IPS DF 6.9 (cell line): ENCODE measurements around the gene GPT2.
A peak's percentile ranks its signal among the peaks of the same experiment; 100 is the strongest.

Experiments
- DNase-seq: peaks from one replicate; pipeline ENCODE4 v3.0.0-alpha.2; 2013; ENCODE audit warnings: low read depth, low spot score
- H3K27ac ChIP-seq: one replicate; pipeline ENCODE4 v1.5.1; 2013; ENCODE audit warnings: low read length, control low read depth
- H3K27me3 ChIP-seq: 2 replicates; pipeline ENCODE4 v1.6.1; 2013; ENCODE audit warnings: mild to moderate bottlenecking, low read length; ENCODE audit not compliant: control insufficient read depth, insufficient read depth
- H3K36me3 ChIP-seq: 2 replicates; pipeline ENCODE4 v1.6.1; 2013; ENCODE audit warnings: low read length; ENCODE audit not compliant: control insufficient read depth, insufficient read depth
- H3K4me1 ChIP-seq: 2 replicates; pipeline ENCODE4 v1.6.1; 2013; ENCODE audit warnings: low read length; ENCODE audit not compliant: control insufficient read depth, insufficient read depth
- H3K4me3 ChIP-seq: 2 replicates; pipeline ENCODE4 v1.5.1; 2013; ENCODE audit warnings: mild to moderate bottlenecking, low read length
- H3K9me3 ChIP-seq: 2 replicates; pipeline ENCODE4 v1.6.1; 2013; ENCODE audit warnings: low read length, inconsistent platforms; ENCODE audit not compliant: control insufficient read depth, insufficient read depth
- WGBS: extraction: QIAGEN DNeasy Blood & Tissue Kit; methylation state at CpG from one replicate; pipeline ENCODE4 v1.1.7; 2013; ENCODE audit warnings: mixed read lengths, missing lambda C conversion rate; ENCODE audit not compliant: insufficient read length, insufficient coverage; 5-methylcytosine and 5-hydroxymethylcytosine counted together

The GPT2 gene

DNA sequence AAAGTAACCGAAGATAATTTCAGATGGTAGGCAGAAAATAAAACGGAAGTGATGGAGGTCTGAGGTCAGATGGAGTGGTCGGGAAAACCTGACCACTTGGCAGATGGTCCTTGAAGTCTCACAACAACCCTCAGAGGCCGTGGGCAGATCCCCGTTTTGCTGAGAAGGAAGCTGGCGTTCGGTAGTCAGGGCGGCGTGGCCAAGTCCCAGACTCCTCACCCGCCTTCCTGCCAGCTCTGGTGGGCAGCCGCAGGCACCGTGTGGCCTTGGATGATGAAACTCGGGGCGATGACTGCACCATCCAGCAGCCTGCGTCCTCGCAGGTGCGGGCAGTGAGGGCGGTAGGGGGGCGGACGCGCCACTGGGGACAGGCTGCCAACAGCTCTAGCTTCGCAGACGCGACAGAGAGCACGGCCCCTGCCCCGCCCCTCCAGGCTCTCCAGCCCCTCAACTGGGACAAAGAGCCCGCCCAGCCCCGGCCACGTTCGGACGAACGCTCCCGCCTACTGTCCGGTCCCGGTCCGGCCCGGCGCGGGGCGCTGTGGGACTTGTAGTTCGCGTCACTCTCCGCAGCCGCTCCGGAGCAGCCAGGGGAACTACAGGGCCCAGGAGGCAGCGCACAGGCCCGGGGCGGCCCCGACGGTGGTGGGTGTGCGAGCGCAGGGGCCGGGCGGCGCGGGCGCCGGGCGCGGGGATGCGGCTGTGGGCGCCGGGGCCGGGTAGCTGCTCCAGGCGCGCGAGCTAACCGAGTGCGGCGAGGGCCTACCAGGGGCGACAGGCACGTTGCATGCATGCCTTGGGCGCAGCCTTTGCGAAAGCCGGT lies at the start of gene GPT2:
TSS of gene GPT2 (plus strand) at position 673 of the 823 bp plus-strand sequence. CDS start 354 bp downstream, outside the sequence.
- WGBS, result no CpG with 5 or more reads among the region's 75 CpGs
- no peaks in the 10 kb centered on the region for H3K27me3 ChIP-seq
- H3K9me3 ChIP-seq, result no peaks in the 10 kb centered on the region
- H3K4me1 ChIP-seq, result peaks cover 9% of the 10 kb centered on the region
- no peaks in the 10 kb centered on the region for H3K36me3 ChIP-seq
- no peak within 1 kb of the TSS for H3K27ac ChIP-seq
- peak within 1 kb of the TSS; percentile 63 for H3K4me3 ChIP-seq
- DNase-seq, result peak; percentile 91

GRCh38 chr16:46836534-46837530 lies 47.3 kb upstream of the GPT2 start:
- Histone ChIP-seq H3K27me3 (no peaks in the 10 kb centered on the region), H3K9me3 (no peaks in the 10 kb centered on the region), H3K4me1 (no peaks in the 10 kb centered on the region), H3K4me3 (no peak overlapping the region), H3K36me3 (no peaks in the 10 kb centered on the region), H3K27ac (no peak overlapping the region)
- WGBS, result no CpG with 5 or more reads among the region's 6 CpGs
- DNase-seq, result no peak

DNA sequence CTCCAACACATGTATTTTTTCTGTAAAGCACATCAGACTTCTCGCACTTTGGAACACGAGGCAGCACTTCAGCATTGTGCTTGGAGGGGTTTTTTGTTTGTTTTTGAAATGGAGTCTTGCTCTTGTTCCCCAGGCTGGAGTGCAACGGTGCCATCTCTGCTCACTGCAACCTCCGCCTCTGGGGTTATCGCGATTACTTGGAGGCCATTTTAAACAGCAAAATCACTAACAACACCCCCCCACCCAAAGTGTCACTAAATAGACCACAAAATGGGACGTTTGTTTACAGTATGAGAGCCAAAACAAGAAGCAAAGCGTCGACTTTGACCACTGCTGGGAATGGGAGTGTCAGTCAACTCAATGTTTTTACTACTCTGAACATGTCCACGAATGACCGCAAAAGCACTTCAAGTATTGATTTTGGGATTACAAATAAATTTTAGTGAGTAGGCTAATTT lies 44.1 kb upstream of the GPT2 start:
- DNase-seq, result no peak
- Histone ChIP-seq H3K27ac (no peak overlapping the region), H3K9me3 (no peaks in the 10 kb centered on the region), H3K4me1 (no peaks in the 10 kb centered on the region), H3K4me3 (no peak overlapping the region), H3K27me3 (no peaks in the 10 kb centered on the region), H3K36me3 (peaks cover 2% of the 10 kb centered on the region; the same call in 1 of the 2 replicates)
- no CpG with 5 or more reads among the region's 11 CpGs for WGBS

GRCh38 chr16:46842192-46842895 lies 41.8 kb upstream of the GPT2 start:
- DNase-seq, result no peak
- Histone ChIP-seq H3K9me3 (no peaks in the 10 kb centered on the region), H3K27me3 (no peaks in the 10 kb centered on the region), H3K27ac (no peak overlapping the region), H3K4me3 (no peak overlapping the region), H3K4me1 (no peaks in the 10 kb centered on the region), H3K36me3 (peaks cover 2% of the 10 kb centered on the region; the same call in 1 of the 2 replicates)
- no CpG with 5 or more reads among the region's 18 CpGs for WGBS

GRCh38 chr16:46843898-46844642 lies 40.1 kb upstream of the GPT2 start:
- H3K36me3 ChIP-seq, result peaks cover 2% of the 10 kb centered on the region; the same call in 1 of the 2 replicates
- no peaks in the 10 kb centered on the region for H3K9me3 ChIP-seq
- no peak overlapping the region for H3K27ac ChIP-seq
- no peaks in the 10 kb centered on the region for H3K4me1 ChIP-seq
- DNase-seq, result no peak
- no peaks in the 10 kb centered on the region for H3K27me3 ChIP-seq
- no peak overlapping the region for H3K4me3 ChIP-seq
- WGBS, result no CpG with 5 or more reads among the region's 74 CpGs

GRCh38 chr16:46844771-46845170 lies 39.4 kb upstream of the GPT2 start:
- no CpG with 5 or more reads among the region's 10 CpGs for whole genome bisulfite sequencing

DNA sequence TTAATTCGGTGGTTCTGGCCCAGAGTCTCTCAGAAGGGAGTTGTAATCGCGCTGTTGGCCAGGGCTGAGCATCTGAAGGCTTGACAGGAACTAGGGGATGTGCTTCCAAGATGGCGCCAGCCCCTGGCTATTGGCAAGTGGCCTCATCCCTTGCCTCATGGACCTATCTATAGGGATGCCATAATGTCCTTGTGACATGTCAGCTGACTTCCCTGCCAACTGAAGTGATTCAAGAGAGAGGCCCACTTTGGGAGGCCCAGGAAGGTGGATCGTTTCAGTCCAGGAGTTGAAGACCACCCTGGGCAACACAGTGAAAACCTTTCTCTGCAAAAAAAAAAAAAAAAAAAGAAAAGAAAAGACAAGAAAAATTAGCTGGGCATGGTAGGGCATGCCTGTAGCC lies 38.2 kb upstream of the GPT2 start:
- DNase-seq, result no peak

More at GRCh38 chr16:46844771-46845170, 39.4 kb upstream of the GPT2 start:
- Histone ChIP-seq H3K4me1 (no peaks in the 10 kb centered on the region), H3K27me3 (no peaks in the 10 kb centered on the region), H3K27ac (no peak overlapping the region), H3K4me3 (no peak overlapping the region), H3K36me3 (peaks cover 2% of the 10 kb centered on the region; the same call in 1 of the 2 replicates), H3K9me3 (no peaks in the 10 kb centered on the region)
- DNase-seq, result no peak

DNA sequence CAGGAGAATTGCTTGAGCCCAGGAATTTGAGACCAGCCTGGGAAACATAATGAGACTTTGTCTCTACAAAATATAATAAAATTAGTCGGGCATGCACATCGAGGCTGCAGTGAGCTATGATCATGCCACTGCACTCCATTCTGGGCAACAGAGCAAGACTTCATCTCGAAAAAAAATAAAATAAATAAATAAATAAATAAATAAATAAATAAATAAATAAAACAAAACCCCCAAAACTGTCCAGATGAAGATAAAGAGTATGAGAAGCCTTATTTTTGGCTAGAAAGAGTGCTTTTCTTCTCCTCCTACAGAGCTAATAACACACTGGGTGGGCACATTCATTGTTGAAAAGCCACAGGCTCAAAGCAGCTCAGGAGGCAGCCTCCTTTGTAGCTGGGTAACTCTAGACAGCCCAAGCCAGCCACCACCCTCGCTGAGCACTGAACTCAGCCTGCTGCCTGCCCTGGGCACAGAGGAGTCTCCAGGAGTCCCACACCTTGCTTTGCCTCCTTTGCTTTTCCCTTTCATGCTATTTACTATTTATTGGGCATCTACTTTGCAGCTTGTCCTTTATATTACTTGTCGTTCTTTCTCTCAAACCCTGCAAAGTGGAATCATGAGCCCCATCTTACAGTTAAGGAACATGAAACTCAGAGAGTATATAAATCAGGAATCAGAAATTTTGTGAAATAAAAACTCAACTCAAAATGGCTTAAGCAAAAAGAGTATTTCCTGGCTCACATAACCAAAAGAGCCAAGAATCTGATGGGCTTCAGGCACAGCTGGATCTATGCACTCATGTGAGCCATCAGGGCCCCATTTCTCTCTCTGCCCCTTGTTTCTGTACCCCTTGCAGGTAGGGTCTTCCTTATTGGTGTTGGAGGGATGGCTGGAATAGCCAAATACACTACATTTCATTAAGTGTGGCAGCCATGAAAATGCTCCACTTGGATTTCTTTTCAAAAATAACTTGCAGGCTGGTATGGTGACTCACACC lies 35.1 kb upstream of the GPT2 start:
- H3K36me3 ChIP-seq, result no peaks in the 10 kb centered on the region; the same call in 1 of the 2 replicates
- no peak overlapping the region for H3K4me3 ChIP-seq
- no peaks in the 10 kb centered on the region for H3K9me3 ChIP-seq
- no peaks in the 10 kb centered on the region for H3K27me3 ChIP-seq
- no peak for DNase-seq
- no peaks in the 10 kb centered on the region for H3K4me1 ChIP-seq
- H3K27ac ChIP-seq, result no peak overlapping the region
- WGBS, result no CpG with 5 or more reads among the region's 5 CpGs

More for the DNA sequence above, 38.2 kb upstream of the GPT2 start:
- Histone ChIP-seq H3K27ac (no peak overlapping the region), H3K4me1 (no peaks in the 10 kb centered on the region), H3K4me3 (no peak overlapping the region), H3K36me3 (peaks cover 2% of the 10 kb centered on the region; the same call in 1 of the 2 replicates), H3K27me3 (no peaks in the 10 kb centered on the region), H3K9me3 (no peaks in the 10 kb centered on the region)
- WGBS, result no CpG with 5 or more reads among the region's 5 CpGs
